IMR-90 (cell line): ENCODE measurements around the gene KBTBD6. TPM values are rescaled to one million over a fixed set of nuclear protein-coding genes. Genes with fewer than 3 reads are reported as not detected.
A peak's percentile ranks its signal among the peaks of the same experiment; 100 is the strongest.

Source experiments
- ATAC-seq: fragments of 200-7000 bp; cut with Tn5 transposase; 2 replicates; pipeline ENCODE4 v1.9.1; 2020; ENCODE audit warnings: low read depth, mild to moderate bottlenecking, moderate library complexity
- BruUV-seq: library from RNA; stranded (reverse); fragments of 400-500 nt; replicated peaks from 2 replicates; lab custom pipeline; 2021; lab: Mats Ljungman, UMichigan
- CTCF ChIA-PET: fragments of 300-600 bp; formaldehyde crosslinking; extraction: SDS; loops from one replicate; lab custom pipeline; 2021; ENCODE audit warnings: antibody characterized with exemption; lab: Yijun Ruan, JAX
- POLR2A ChIA-PET: fragments of 300-600 bp; sonication (Branson Sonifier 250); formaldehyde crosslinking; loops from one replicate; lab custom pipeline; 2022; ENCODE audit warnings: antibody characterized with exemption; ENCODE audit not compliant: unreplicated experiment; lab: Charles Lee
- DNase-seq: peaks from one replicate; pipeline ENCODE4 v3.0.0; 2013
- H2AFZ ChIP-seq: replicated peaks from 2 replicates; pipeline ENCODE3; 2013; ENCODE audit warnings: low read length, mild to moderate bottlenecking; ENCODE audit not compliant: poor library complexity
- H2AK5ac ChIP-seq: 2 replicates; pipeline ENCODE4 v1.6.1; 2013; ENCODE audit warnings: low read depth, low read length, inconsistent platforms
- H2AK9ac ChIP-seq: replicated peaks from 2 replicates; pipeline ENCODE3; 2013; ENCODE audit warnings: mild to moderate bottlenecking, low read depth, low read length, moderate library complexity; ENCODE audit not compliant: poor library complexity
- H2BK120ac ChIP-seq: 2 replicates; pipeline ENCODE4 v1.6.1; 2013; ENCODE audit warnings: low read depth, low read length, inconsistent platforms
- H2BK15ac ChIP-seq: 3 replicates; pipeline ENCODE4 v1.6.1; 2013; ENCODE audit warnings: low read depth, low read length, inconsistent platforms
- H2BK20ac ChIP-seq: 2 replicates; pipeline ENCODE4 v1.6.1; 2013; ENCODE audit warnings: low read depth, mild to moderate bottlenecking, inconsistent platforms, low read length, moderate library complexity
- H2BK5ac ChIP-seq: 2 replicates; pipeline ENCODE4 v1.6.1; 2013; ENCODE audit warnings: mild to moderate bottlenecking, low read depth, low read length, inconsistent platforms; ENCODE audit not compliant: poor library complexity, severe bottlenecking
- H3K14ac ChIP-seq: replicated peaks from 2 replicates; pipeline ENCODE4 v1.6.1; 2013; ENCODE audit warnings: low read depth, low read length, inconsistent platforms
- H3K18ac ChIP-seq: 2 replicates; pipeline ENCODE4 v1.6.1; 2013; ENCODE audit warnings: low read depth, low read length, control low read depth
- H3K23ac ChIP-seq: 2 replicates; pipeline ENCODE4 v1.6.1; 2013; ENCODE audit warnings: low read depth, low read length, inconsistent platforms
- H3K27ac ChIP-seq: 2 replicates; pipeline ENCODE4 v1.5.1; 2013; ENCODE audit warnings: mild to moderate bottlenecking, control low read depth, low read length; ENCODE audit not compliant: insufficient read depth
- H3K27me3 ChIP-seq: 2 replicates; pipeline ENCODE4 v1.6.1; 2013; ENCODE audit warnings: low read length; ENCODE audit not compliant: control insufficient read depth, insufficient read depth
- H3K36me3 ChIP-seq: 2 replicates; pipeline ENCODE4 v1.6.1; 2013; ENCODE audit warnings: low read length, mixed read lengths; ENCODE audit not compliant: control insufficient read depth, insufficient read depth
- H3K4ac ChIP-seq: 2 replicates; pipeline ENCODE4 v1.6.1; 2013; ENCODE audit warnings: low read depth, low read length, inconsistent platforms
- H3K4me1 ChIP-seq: 2 replicates; pipeline ENCODE4 v1.6.1; 2013; ENCODE audit warnings: low read length, mixed read lengths; ENCODE audit not compliant: control insufficient read depth, insufficient read depth
- H3K4me2 ChIP-seq: 2 replicates; pipeline ENCODE4 v1.6.1; 2013; ENCODE audit warnings: low read depth, mild to moderate bottlenecking, control low read depth, low read length, moderate library complexity
- H3K4me3 ChIP-seq: 2 replicates; pipeline ENCODE4 v1.5.1; 2013; ENCODE audit warnings: low read depth, mild to moderate bottlenecking, control low read depth, low read length, moderate library complexity; ENCODE audit not compliant: insufficient read depth
- H3K56ac ChIP-seq: 2 replicates; pipeline ENCODE4 v1.6.1; 2013; ENCODE audit warnings: low read length, inconsistent platforms; ENCODE audit not compliant: insufficient read depth; ENCODE audit errors: extremely low read depth
- H3K79me1 ChIP-seq, 2 experiments: 2 replicates each; pipeline ENCODE4 v1.6.1; 2013; ENCODE audit warnings: low read length in 2 of 2, inconsistent platforms in 1 of 2, low read depth in 1 of 2
- H3K9ac ChIP-seq: 2 replicates; pipeline ENCODE4 v1.6.1; 2013; ENCODE audit warnings: low read depth, low read length, control low read depth
- H3K9me1 ChIP-seq: 2 replicates; pipeline ENCODE4 v1.6.1; 2013; ENCODE audit warnings: low read length, inconsistent platforms; ENCODE audit not compliant: insufficient read depth
- H3K9me3 ChIP-seq: 2 replicates; pipeline ENCODE4 v1.6.1; 2013; ENCODE audit warnings: low read length; ENCODE audit not compliant: control insufficient read depth, insufficient read depth
- H4K20me1 ChIP-seq: 2 replicates; pipeline ENCODE4 v1.6.1; 2013; ENCODE audit warnings: low read length, inconsistent platforms; ENCODE audit not compliant: insufficient read depth
- H4K5ac ChIP-seq: 2 replicates; pipeline ENCODE4 v1.6.1; 2013; ENCODE audit warnings: mild to moderate bottlenecking, low read depth, low read length, control low read depth
- H4K8ac ChIP-seq, 2 experiments: 2 replicates each; pipeline ENCODE4 v1.6.1; 2013; ENCODE audit warnings: low read depth in 2 of 2, low read length in 2 of 2, control low read depth in 1 of 2, inconsistent platforms in 1 of 2
- H4K91ac ChIP-seq: 2 replicates; pipeline ENCODE4 v1.6.1; 2013; ENCODE audit warnings: low read depth, low read length, inconsistent platforms; ENCODE audit not compliant: insufficient read depth
- CEBPB ChIP-seq: IDR thresholded peaks from 2 replicates; pipeline ENCODE4 v1.6.1; 2012; ENCODE audit warnings: low read depth, low read length, improper control_type of control experiment
- RCOR1 ChIP-seq: IDR thresholded peaks from 2 replicates; pipeline ENCODE4 v1.6.1; 2012; ENCODE audit warnings: mild to moderate bottlenecking, low read length, improper control_type of control experiment; ENCODE audit not compliant: insufficient replicate concordance
- SMC3 ChIP-seq: fragments of 150-350 bp; IDR thresholded peaks from 2 replicates; pipeline ENCODE4 v1.6.1; 2016; ENCODE audit warnings: low read depth, mild to moderate bottlenecking, antibody characterized with exemption, low read length, moderate library complexity
- WGBS, 2 experiments: methylation state at CpG; one replicate each; pipeline versions ENCODE4 v1.1.5 to v1.1.7; 2013; ENCODE audit warnings: missing lambda C conversion rate in 2 of 2; ENCODE audit not compliant: insufficient read length in 1 of 2; ENCODE audit errors: extremely low coverage in 2 of 2; 5-methylcytosine and 5-hydroxymethylcytosine counted together
- dilution Hi-C: fragments of 300-500 bp; cut with HindIII; formaldehyde crosslinking; loops from one replicate; pipeline ENCODE4 v1.14.3; 2018; ENCODE audit warnings: low sequenced_read_pairs; ENCODE audit not compliant: unreplicated experiment
- in situ Hi-C: fragments of 300-500 bp; cut with MboI; formaldehyde crosslinking; loops from 3 replicates; pipeline ENCODE4 v1.14.3; 2019; ENCODE audit warnings: low sequenced_read_pairs, inconsistent platforms, mixed read lengths
- intact Hi-C: fragments of 100-400 bp; cut with micrococcal nuclease; formaldehyde crosslinking; loops from 2 replicates; pipeline ENCODE4 v1.10.0; 2022
- polyA plus RNA-seq, 3 experiments: library from polyadenylated mRNA; depleted of rRNA; stranded (reverse); fragments of >200 nt; gene quantifications; 2 replicates each; pipeline ENCODE4 v1.2.3, GENCODE V29; 2012; ENCODE audit warnings: low replicate concordance in 1 of 3
- total RNA-seq: library from RNA; depleted of rRNA; stranded (reverse); fragments of >200 nt; gene quantifications from 2 replicates; pipeline ENCODE4 v1.2.3, GENCODE V29; 2012
- TF ChIP-seq, protein P1 (sequence below): conservative IDR thresholded peaks from 2 replicates; pipeline ENCODE4 v1.5.1; 2012; ENCODE audit warnings: mild to moderate bottlenecking, low read depth, low read length, improper control_type of control experiment

Gene KBTBD6
- total and polyA plus RNA-seq, 2 of the 4 experiments (the other 2 are of a cell fraction) = 3.6 to 14.7 TPM

GRCh38 chr13:41157048-41157717 is 24.6 kb upstream of the KBTBD6 start:
- H3K4me3 ChIP-seq = no peak overlapping the region
- H2BK5ac ChIP-seq = no peak overlapping the region
- peaks cover 2% of the 10 kb centered on the region; the same call in 1 of the 2 replicates for H3K9me3 ChIP-seq
- intact Hi-C loops = no loop called here
- DNase-seq = no peak
- H3K9me1 ChIP-seq = no peaks in the 10 kb centered on the region
- no peak overlapping the region for H3K14ac ChIP-seq
- H2BK15ac ChIP-seq = no peak overlapping the region
- H4K8ac ChIP-seq = peak overlapping the region in 1 of 2 experiments; percentile 27; a peak in 1 of 4 replicates
- no peaks in the 10 kb centered on the region for H4K20me1 ChIP-seq
- H3K27ac ChIP-seq = no peak overlapping the region
- dilution Hi-C loops = no loop called here
- no peaks in the 10 kb centered on the region for H3K36me3 ChIP-seq
- H3K23ac ChIP-seq = no peak overlapping the region
- in situ Hi-C loops = no loop called here
- no peaks in the 10 kb centered on the region for H3K79me1 ChIP-seq
- no peak overlapping the region for H4K5ac ChIP-seq
- no peak for TF ChIP-seq CEBPB
- TF ChIP-seq, protein P1, sequence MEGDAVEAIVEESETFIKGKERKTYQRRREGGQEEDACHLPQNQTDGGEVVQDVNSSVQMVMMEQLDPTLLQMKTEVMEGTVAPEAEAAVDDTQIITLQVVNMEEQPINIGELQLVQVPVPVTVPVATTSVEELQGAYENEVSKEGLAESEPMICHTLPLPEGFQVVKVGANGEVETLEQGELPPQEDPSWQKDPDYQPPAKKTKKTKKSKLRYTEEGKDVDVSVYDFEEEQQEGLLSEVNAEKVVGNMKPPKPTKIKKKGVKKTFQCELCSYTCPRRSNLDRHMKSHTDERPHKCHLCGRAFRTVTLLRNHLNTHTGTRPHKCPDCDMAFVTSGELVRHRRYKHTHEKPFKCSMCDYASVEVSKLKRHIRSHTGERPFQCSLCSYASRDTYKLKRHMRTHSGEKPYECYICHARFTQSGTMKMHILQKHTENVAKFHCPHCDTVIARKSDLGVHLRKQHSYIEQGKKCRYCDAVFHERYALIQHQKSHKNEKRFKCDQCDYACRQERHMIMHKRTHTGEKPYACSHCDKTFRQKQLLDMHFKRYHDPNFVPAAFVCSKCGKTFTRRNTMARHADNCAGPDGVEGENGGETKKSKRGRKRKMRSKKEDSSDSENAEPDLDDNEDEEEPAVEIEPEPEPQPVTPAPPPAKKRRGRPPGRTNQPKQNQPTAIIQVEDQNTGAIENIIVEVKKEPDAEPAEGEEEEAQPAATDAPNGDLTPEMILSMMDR = no peak
- TF ChIP-seq RCOR1 = no peak
- TF ChIP-seq SMC3 = no peak
- H2BK120ac ChIP-seq = no peak overlapping the region
- H3K4ac ChIP-seq = no peak overlapping the region
- H3K56ac ChIP-seq = no peak overlapping the region
- H2AFZ ChIP-seq = no peak overlapping the region
- no peak overlapping the region for H3K4me2 ChIP-seq
- BruUV-seq = no TSS peak
- H3K27me3 ChIP-seq = no peaks in the 10 kb centered on the region
- WGBS, 2 experiments = no CpG with 5 or more reads among the region's 4 CpGs
- H2BK20ac ChIP-seq = 0 out of 2 replicates have a peak overlapping the region, but pooled peaks have one; percentile 14
- H4K91ac ChIP-seq = no peak overlapping the region
- POLR2A ChIA-PET = no interaction called here
- no peak overlapping the region for H3K9ac ChIP-seq
- CTCF ChIA-PET = no interaction called here
- H3K18ac ChIP-seq = no peak overlapping the region
- H3K4me1 ChIP-seq = no peaks in the 10 kb centered on the region
- H2AK5ac ChIP-seq = no peak overlapping the region
- ATAC-seq = no peak
- H2AK9ac ChIP-seq = no peak overlapping the region
